ENCODE results near the gene SLC38A11.

DNA sequence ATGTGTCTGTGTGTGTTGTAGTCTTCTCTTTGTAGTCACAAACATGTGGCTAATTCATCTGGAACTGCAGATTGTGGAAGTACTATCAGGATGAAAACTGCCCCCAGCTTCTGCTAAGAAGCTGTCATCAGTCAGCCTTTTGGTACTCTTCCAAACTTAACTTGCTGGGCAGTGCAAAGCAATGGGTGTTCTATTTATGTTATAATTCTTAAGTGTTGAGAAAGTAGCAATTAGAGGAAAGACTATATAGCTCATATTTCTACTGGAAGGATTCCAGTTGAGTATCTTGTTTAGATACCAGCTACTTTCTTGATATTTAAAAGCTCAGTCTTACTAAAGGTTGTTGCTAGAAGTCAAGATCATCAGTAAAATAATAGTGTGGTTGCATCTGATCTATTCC lies 52.1 kb downstream of the SLC38A11 start:
- TF ChIP-seq, protein P1, sequence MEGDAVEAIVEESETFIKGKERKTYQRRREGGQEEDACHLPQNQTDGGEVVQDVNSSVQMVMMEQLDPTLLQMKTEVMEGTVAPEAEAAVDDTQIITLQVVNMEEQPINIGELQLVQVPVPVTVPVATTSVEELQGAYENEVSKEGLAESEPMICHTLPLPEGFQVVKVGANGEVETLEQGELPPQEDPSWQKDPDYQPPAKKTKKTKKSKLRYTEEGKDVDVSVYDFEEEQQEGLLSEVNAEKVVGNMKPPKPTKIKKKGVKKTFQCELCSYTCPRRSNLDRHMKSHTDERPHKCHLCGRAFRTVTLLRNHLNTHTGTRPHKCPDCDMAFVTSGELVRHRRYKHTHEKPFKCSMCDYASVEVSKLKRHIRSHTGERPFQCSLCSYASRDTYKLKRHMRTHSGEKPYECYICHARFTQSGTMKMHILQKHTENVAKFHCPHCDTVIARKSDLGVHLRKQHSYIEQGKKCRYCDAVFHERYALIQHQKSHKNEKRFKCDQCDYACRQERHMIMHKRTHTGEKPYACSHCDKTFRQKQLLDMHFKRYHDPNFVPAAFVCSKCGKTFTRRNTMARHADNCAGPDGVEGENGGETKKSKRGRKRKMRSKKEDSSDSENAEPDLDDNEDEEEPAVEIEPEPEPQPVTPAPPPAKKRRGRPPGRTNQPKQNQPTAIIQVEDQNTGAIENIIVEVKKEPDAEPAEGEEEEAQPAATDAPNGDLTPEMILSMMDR (optimal IDR thresholded peaks at IDR 0.05 in 1 of 3, IDR thresholded peaks at IDR 0.05 in 1 of 3, conservative IDR thresholded peaks at IDR 0.05 in 1 of 3; ENCODE audit: extremely low read depth in 1 of 3, insufficient read depth in 2 of 3, low read length in 3 of 3), result no peak
- no peak for TF ChIP-seq EZH2 (IDR thresholded peaks at IDR 0.05; ENCODE audit: low read length)

Data from keratinocyte (primary cell).